IMR-90 (cell line): Measurements from ENCODE around the gene PLEKHJ1. TPM values are rescaled to one million over a fixed set of nuclear protein-coding genes. Genes with fewer than 3 reads are reported as not detected.

ENCODE experiments used
- ATAC-seq: fragments of 200-7000 bp; cut with Tn5 transposase; 2 replicates; pipeline ENCODE4 v1.9.1; 2020; ENCODE audit warnings: low read depth, mild to moderate bottlenecking, moderate library complexity
- BruUV-seq: library from RNA; stranded (reverse); fragments of 400-500 nt; replicated peaks from 2 replicates; lab custom pipeline; 2021; lab: Mats Ljungman, UMichigan
- CTCF ChIA-PET: fragments of 300-600 bp; formaldehyde crosslinking; extraction: SDS; loops from one replicate; lab custom pipeline; 2021; ENCODE audit warnings: antibody characterized with exemption; lab: Yijun Ruan, JAX
- POLR2A ChIA-PET: fragments of 300-600 bp; sonication (Branson Sonifier 250); formaldehyde crosslinking; loops from one replicate; lab custom pipeline; 2022; ENCODE audit warnings: antibody characterized with exemption; ENCODE audit not compliant: unreplicated experiment; lab: Charles Lee
- DNase-seq: peaks from one replicate; pipeline ENCODE4 v3.0.0; 2013
- H2AFZ ChIP-seq: replicated peaks from 2 replicates; pipeline ENCODE3; 2013; ENCODE audit warnings: low read length, mild to moderate bottlenecking; ENCODE audit not compliant: poor library complexity
- H2AK5ac ChIP-seq: 2 replicates; pipeline ENCODE4 v1.6.1; 2013; ENCODE audit warnings: low read depth, low read length, inconsistent platforms
- H2AK9ac ChIP-seq: replicated peaks from 2 replicates; pipeline ENCODE3; 2013; ENCODE audit warnings: mild to moderate bottlenecking, low read depth, low read length, moderate library complexity; ENCODE audit not compliant: poor library complexity
- H2BK120ac ChIP-seq: 2 replicates; pipeline ENCODE4 v1.6.1; 2013; ENCODE audit warnings: low read depth, low read length, inconsistent platforms
- H2BK15ac ChIP-seq: 3 replicates; pipeline ENCODE4 v1.6.1; 2013; ENCODE audit warnings: low read depth, low read length, inconsistent platforms
- H2BK20ac ChIP-seq: 2 replicates; pipeline ENCODE4 v1.6.1; 2013; ENCODE audit warnings: low read depth, mild to moderate bottlenecking, inconsistent platforms, low read length, moderate library complexity
- H2BK5ac ChIP-seq: 2 replicates; pipeline ENCODE4 v1.6.1; 2013; ENCODE audit warnings: mild to moderate bottlenecking, low read depth, low read length, inconsistent platforms; ENCODE audit not compliant: poor library complexity, severe bottlenecking
- H3K14ac ChIP-seq: replicated peaks from 2 replicates; pipeline ENCODE4 v1.6.1; 2013; ENCODE audit warnings: low read depth, low read length, inconsistent platforms
- H3K18ac ChIP-seq: 2 replicates; pipeline ENCODE4 v1.6.1; 2013; ENCODE audit warnings: low read depth, low read length, control low read depth
- H3K23ac ChIP-seq: 2 replicates; pipeline ENCODE4 v1.6.1; 2013; ENCODE audit warnings: low read depth, low read length, inconsistent platforms
- H3K27ac ChIP-seq: 2 replicates; pipeline ENCODE4 v1.5.1; 2013; ENCODE audit warnings: mild to moderate bottlenecking, control low read depth, low read length; ENCODE audit not compliant: insufficient read depth
- H3K27me3 ChIP-seq: 2 replicates; pipeline ENCODE4 v1.6.1; 2013; ENCODE audit warnings: low read length; ENCODE audit not compliant: control insufficient read depth, insufficient read depth
- H3K36me3 ChIP-seq: 2 replicates; pipeline ENCODE4 v1.6.1; 2013; ENCODE audit warnings: low read length, mixed read lengths; ENCODE audit not compliant: control insufficient read depth, insufficient read depth
- H3K4ac ChIP-seq: 2 replicates; pipeline ENCODE4 v1.6.1; 2013; ENCODE audit warnings: low read depth, low read length, inconsistent platforms
- H3K4me1 ChIP-seq: 2 replicates; pipeline ENCODE4 v1.6.1; 2013; ENCODE audit warnings: low read length, mixed read lengths; ENCODE audit not compliant: control insufficient read depth, insufficient read depth
- H3K4me2 ChIP-seq: 2 replicates; pipeline ENCODE4 v1.6.1; 2013; ENCODE audit warnings: low read depth, mild to moderate bottlenecking, control low read depth, low read length, moderate library complexity
- H3K4me3 ChIP-seq: 2 replicates; pipeline ENCODE4 v1.5.1; 2013; ENCODE audit warnings: low read depth, mild to moderate bottlenecking, control low read depth, low read length, moderate library complexity; ENCODE audit not compliant: insufficient read depth
- H3K56ac ChIP-seq: 2 replicates; pipeline ENCODE4 v1.6.1; 2013; ENCODE audit warnings: low read length, inconsistent platforms; ENCODE audit not compliant: insufficient read depth; ENCODE audit errors: extremely low read depth
- H3K79me1 ChIP-seq, 2 experiments: 2 replicates each; pipeline ENCODE4 v1.6.1; 2013; ENCODE audit warnings: low read length in 2 of 2, inconsistent platforms in 1 of 2, low read depth in 1 of 2
- H3K9ac ChIP-seq: 2 replicates; pipeline ENCODE4 v1.6.1; 2013; ENCODE audit warnings: low read depth, low read length, control low read depth
- H3K9me1 ChIP-seq: 2 replicates; pipeline ENCODE4 v1.6.1; 2013; ENCODE audit warnings: low read length, inconsistent platforms; ENCODE audit not compliant: insufficient read depth
- H3K9me3 ChIP-seq: 2 replicates; pipeline ENCODE4 v1.6.1; 2013; ENCODE audit warnings: low read length; ENCODE audit not compliant: control insufficient read depth, insufficient read depth
- H4K20me1 ChIP-seq: 2 replicates; pipeline ENCODE4 v1.6.1; 2013; ENCODE audit warnings: low read length, inconsistent platforms; ENCODE audit not compliant: insufficient read depth
- H4K5ac ChIP-seq: 2 replicates; pipeline ENCODE4 v1.6.1; 2013; ENCODE audit warnings: mild to moderate bottlenecking, low read depth, low read length, control low read depth
- H4K8ac ChIP-seq, 2 experiments: 2 replicates each; pipeline ENCODE4 v1.6.1; 2013; ENCODE audit warnings: low read depth in 2 of 2, low read length in 2 of 2, control low read depth in 1 of 2, inconsistent platforms in 1 of 2
- H4K91ac ChIP-seq: 2 replicates; pipeline ENCODE4 v1.6.1; 2013; ENCODE audit warnings: low read depth, low read length, inconsistent platforms; ENCODE audit not compliant: insufficient read depth
- CHD1 ChIP-seq: IDR thresholded peaks from 2 replicates; pipeline ENCODE4 v1.6.1; 2012; ENCODE audit warnings: low read depth, low read length, improper control_type of control experiment
- MAFK ChIP-seq: IDR thresholded peaks from 2 replicates; pipeline ENCODE4 v1.6.1; 2012; ENCODE audit warnings: low read depth, low read length, improper control_type of control experiment
- RCOR1 ChIP-seq: IDR thresholded peaks from 2 replicates; pipeline ENCODE4 v1.6.1; 2012; ENCODE audit warnings: mild to moderate bottlenecking, low read length, improper control_type of control experiment; ENCODE audit not compliant: insufficient replicate concordance
- WGBS, 2 experiments: methylation state at CpG; one replicate each; pipeline versions ENCODE4 v1.1.5 to v1.1.7; 2013; ENCODE audit warnings: missing lambda C conversion rate in 2 of 2; ENCODE audit not compliant: insufficient read length in 1 of 2; ENCODE audit errors: extremely low coverage in 2 of 2; 5-methylcytosine and 5-hydroxymethylcytosine counted together
- dilution Hi-C: fragments of 300-500 bp; cut with HindIII; formaldehyde crosslinking; loops from one replicate; pipeline ENCODE4 v1.14.3; 2018; ENCODE audit warnings: low sequenced_read_pairs; ENCODE audit not compliant: unreplicated experiment
- in situ Hi-C: fragments of 300-500 bp; cut with MboI; formaldehyde crosslinking; loops from 3 replicates; pipeline ENCODE4 v1.14.3; 2019; ENCODE audit warnings: low sequenced_read_pairs, inconsistent platforms, mixed read lengths
- intact Hi-C: fragments of 100-400 bp; cut with micrococcal nuclease; formaldehyde crosslinking; loops from 2 replicates; pipeline ENCODE4 v1.10.0; 2022
- polyA plus RNA-seq, 3 experiments: library from polyadenylated mRNA; depleted of rRNA; stranded (reverse); fragments of >200 nt; gene quantifications; 2 replicates each; pipeline ENCODE4 v1.2.3, GENCODE V29; 2012; ENCODE audit warnings: low replicate concordance in 1 of 3
- total RNA-seq: library from RNA; depleted of rRNA; stranded (reverse); fragments of >200 nt; gene quantifications from 2 replicates; pipeline ENCODE4 v1.2.3, GENCODE V29; 2012

The PLEKHJ1 gene
- total and polyA plus RNA-seq, 2 of the 4 experiments (the other 2 are of a cell fraction) = 31.7 to 62.8 TPM

GRCh38 chr19:2192862-2193261, 43.3 kb downstream of the PLEKHJ1 start:
- H2AK9ac ChIP-seq = no peak overlapping the region
- H3K36me3 ChIP-seq = peaks cover 69% of the 10 kb centered on the region
- CTCF ChIA-PET = no interaction called here
- no peak overlapping the region for H3K4me2 ChIP-seq
- POLR2A ChIA-PET = no interaction called here
- H3K4me1 ChIP-seq = no peaks in the 10 kb centered on the region; the same call in none of the 2 replicates
- H3K56ac ChIP-seq = no peak overlapping the region
- H3K79me1 ChIP-seq = peaks cover 17 to 86% of the 10 kb centered on the region in 2 experiments
- H2BK15ac ChIP-seq = no peak overlapping the region
- no peaks in the 10 kb centered on the region for H3K9me3 ChIP-seq
- peaks cover 4% of the 10 kb centered on the region for H3K9me1 ChIP-seq
- no peak overlapping the region for H3K4me3 ChIP-seq
- H4K91ac ChIP-seq = no peak overlapping the region
- H4K8ac ChIP-seq = no peak overlapping the region
- H3K4ac ChIP-seq = no peak overlapping the region
- no peaks in the 10 kb centered on the region for H3K27me3 ChIP-seq
- no peak overlapping the region for H3K23ac ChIP-seq
- no peak for ATAC-seq
- H3K9ac ChIP-seq = no peak overlapping the region
- BruUV-seq = no TSS peak
- no peak overlapping the region for H3K14ac ChIP-seq
- in situ Hi-C loops = no loop called here
- H2BK20ac ChIP-seq = no peak overlapping the region
- intact Hi-C loops = no loop called here
- no peak for DNase-seq
- H3K18ac ChIP-seq = no peak overlapping the region
- H2AK5ac ChIP-seq = no peak overlapping the region
- peaks cover 31% of the 10 kb centered on the region for H4K20me1 ChIP-seq
- no peak overlapping the region for H4K5ac ChIP-seq
- H2AFZ ChIP-seq = no peak overlapping the region
- no peak for TF ChIP-seq RCOR1
- TF ChIP-seq CHD1 = no peak
- no peak for TF ChIP-seq MAFK
- WGBS, 2 experiments = 90% methylated on average over 3 of the region's 17 CpGs; no CpG with 5 or more reads in 1 of the 2 experiments
- no peak overlapping the region for H2BK5ac ChIP-seq
- dilution Hi-C loops = no loop called here
- H3K27ac ChIP-seq = no peak overlapping the region
- H2BK120ac ChIP-seq = no peak overlapping the region
